GM19099 (cell line): ENCODE data around the gene TULP1.
A peak's percentile ranks its signal among the peaks of the same experiment; 100 is the strongest.

Experiments used
- POLR2A ChIP-seq: IDR thresholded peaks from 3 replicates; pipeline ENCODE4 v1.6.1; 2011; ENCODE audit warnings: low read depth; ENCODE audit not compliant: insufficient read length; ENCODE audit errors: extremely low read depth

Gene TULP1

GRCh38 chr6:35468181-35468979, 44.3 kb downstream of the TULP1 start, which contains the start of gene RPL10A:
RPL10A (plus strand) TSS chr6:35468401; CDS start chr6:35468435, 34 bp downstream.
- peak; percentile 100 for TF ChIP-seq POLR2A

- TF ChIP-seq POLR2A, result no peak
Observed at GRCh38 chr6:35465646-35466045, 47.0 kb downstream of the TULP1 start.

DNA sequence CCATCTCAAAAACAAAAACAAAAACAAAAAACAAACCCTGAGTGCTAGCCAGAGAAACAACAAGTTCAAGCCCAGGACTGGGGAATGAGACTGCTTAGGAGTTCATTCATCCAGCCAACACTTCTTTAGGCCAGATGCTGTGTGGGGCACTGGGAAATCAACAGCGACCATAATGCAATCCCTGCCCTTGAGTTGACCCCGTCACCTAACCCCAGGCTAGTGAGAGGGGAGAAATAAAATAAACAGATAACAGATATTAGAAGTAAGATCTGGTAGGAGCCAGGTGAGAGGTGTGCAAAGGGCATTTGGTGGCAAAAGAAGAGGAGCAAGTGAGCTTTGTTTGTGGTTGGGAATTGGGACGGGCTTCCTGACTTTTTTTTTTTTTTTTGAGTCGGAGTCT, 49.4 kb downstream of the TULP1 start:
- TF ChIP-seq POLR2A, result no peak

- no peak for TF ChIP-seq POLR2A
Observed at GRCh38 chr6:35461270-35461669, 51.4 kb downstream of the TULP1 start.

DNA sequence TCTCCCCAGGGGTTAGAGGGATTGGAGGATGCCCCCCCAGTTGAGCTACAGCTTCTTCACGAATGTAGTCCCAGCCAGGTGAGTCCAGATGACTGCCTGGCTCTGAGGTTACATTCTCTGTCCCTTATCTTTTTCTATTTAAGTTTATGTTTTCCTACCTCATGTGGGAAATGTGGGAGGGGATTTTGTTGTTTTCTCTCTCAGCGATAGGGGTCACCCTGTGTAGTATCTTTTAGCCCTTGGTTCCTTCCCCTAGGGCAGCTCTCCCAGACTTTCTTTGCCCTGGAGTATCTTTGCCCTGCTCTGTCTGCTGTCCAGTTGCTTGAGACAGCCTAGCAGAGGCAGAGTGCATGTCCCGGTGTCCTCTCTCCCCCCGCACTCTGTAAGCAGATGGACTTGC, 54.8 kb downstream of the TULP1 start:
- TF ChIP-seq POLR2A, result no peak

- TF ChIP-seq POLR2A, result no peak
Observed at GRCh38 chr6:35454391-35455110, 58.1 kb downstream of the TULP1 start.

GRCh38 chr6:35453236-35453635, 59.5 kb downstream of the TULP1 start:
- TF ChIP-seq POLR2A, result no peak

- peak; percentile 59 for TF ChIP-seq POLR2A
Observed at GRCh38 chr6:35452183-35453090, 60.3 kb downstream of the TULP1 start, which contains the start of gene FANCE. FANCE (plus strand) TSS chr6:35452338; CDS start chr6:35452546, 208 bp downstream.

DNA sequence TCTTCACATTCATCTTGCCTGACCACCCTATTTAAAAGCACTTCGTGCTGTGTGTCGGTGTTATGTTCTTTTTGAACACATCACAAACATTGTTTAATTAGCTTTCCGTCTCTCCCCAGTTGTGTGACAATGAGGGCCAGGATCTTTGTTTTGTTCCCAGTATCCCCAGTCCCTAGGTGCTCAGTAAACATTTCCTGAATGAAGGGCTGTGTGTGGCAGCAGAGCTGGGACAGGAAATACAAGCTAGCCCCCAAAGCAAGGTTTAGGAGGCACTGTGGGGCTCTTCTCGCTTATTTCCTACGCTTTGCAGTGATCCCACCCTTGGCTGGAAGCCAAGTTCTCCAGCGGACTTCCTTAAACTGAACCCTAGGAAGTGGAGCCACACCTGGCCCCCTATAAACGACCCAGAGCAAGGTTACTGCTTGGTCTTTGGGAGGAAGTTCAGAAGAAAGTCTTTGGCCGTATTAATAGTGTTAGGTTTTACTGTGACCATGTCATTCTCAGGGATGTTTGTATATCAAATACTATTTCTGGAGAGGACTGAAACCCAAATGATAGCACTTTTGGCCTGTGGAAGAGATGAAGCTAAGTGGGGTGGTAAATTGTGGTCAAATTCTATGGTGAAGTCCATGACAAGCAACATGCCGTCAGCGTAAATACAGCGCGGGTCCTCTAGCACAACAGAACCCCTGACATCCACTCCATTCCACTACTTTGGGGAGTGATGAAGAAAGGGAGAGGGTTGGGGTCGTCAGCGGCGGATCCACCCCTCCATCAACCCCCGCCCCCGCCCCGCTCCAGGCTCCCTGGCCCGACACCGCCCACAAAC, 61.1 kb downstream of the TULP1 start:
- no peak for TF ChIP-seq POLR2A

- no peak for TF ChIP-seq POLR2A
Observed at GRCh38 chr6:35449287-35449881, 63.3 kb downstream of the TULP1 start.

GRCh38 chr6:35448191-35448590, 64.5 kb downstream of the TULP1 start:
- no peak for TF ChIP-seq POLR2A
